Measurements from ENCODE around the gene ARHGEF11.

ARHGEF11 gene

GRCh38 chr1:156944848-156945247, 100.7 kb downstream of the ARHGEF11 start:
- no peak for DNase-seq (ENCODE audit: low read depth)
- H3K4me3 ChIP-seq (ENCODE audit: low read length): no peak overlapping the region
- TF ChIP-seq CTCF (IDR thresholded peaks at IDR 0.05; ENCODE audit: insufficient read depth, low read depth, low read length, missing control alignments): no peak

- no peak overlapping the region for H3K4me3 ChIP-seq (ENCODE audit: low read length)
- TF ChIP-seq CTCF (IDR thresholded peaks at IDR 0.05; ENCODE audit: insufficient read depth, low read depth, low read length, missing control alignments): no peak
- DNase-seq (ENCODE audit: low read depth): no peak
Observed at GRCh38 chr1:156944268-156944667, 101.3 kb downstream of the ARHGEF11 start.

GRCh38 chr1:156943756-156944155, 101.8 kb downstream of the ARHGEF11 start:
- no peak for DNase-seq (ENCODE audit: low read depth)
- TF ChIP-seq CTCF (IDR thresholded peaks at IDR 0.05; ENCODE audit: insufficient read depth, low read depth, low read length, missing control alignments): no peak
- no peak overlapping the region for H3K4me3 ChIP-seq (ENCODE audit: low read length)

GRCh38 chr1:156942576-156942975, 103.0 kb downstream of the ARHGEF11 start:
- H3K4me3 ChIP-seq (ENCODE audit: low read length): no peak overlapping the region
- DNase-seq (ENCODE audit: low read depth): no peak
- TF ChIP-seq CTCF (IDR thresholded peaks at IDR 0.05; ENCODE audit: insufficient read depth, low read depth, low read length, missing control alignments): no peak

GRCh38 chr1:156942176-156942575, 103.4 kb downstream of the ARHGEF11 start:
- no peak for DNase-seq (ENCODE audit: low read depth)
- no peak for TF ChIP-seq CTCF (IDR thresholded peaks at IDR 0.05; ENCODE audit: insufficient read depth, low read depth, low read length, missing control alignments)
- no peak overlapping the region for H3K4me3 ChIP-seq (ENCODE audit: low read length)

GRCh38 chr1:156941675-156942074, 103.9 kb downstream of the ARHGEF11 start:
- no peak overlapping the region for H3K4me3 ChIP-seq (ENCODE audit: low read length)
- DNase-seq (ENCODE audit: low read depth): no peak
- TF ChIP-seq CTCF (IDR thresholded peaks at IDR 0.05; ENCODE audit: insufficient read depth, low read depth, low read length, missing control alignments): no peak

- DNase-seq (ENCODE audit: low read depth): no peak
- TF ChIP-seq CTCF (IDR thresholded peaks at IDR 0.05; ENCODE audit: insufficient read depth, low read depth, low read length, missing control alignments): no peak
- no peak overlapping the region for H3K4me3 ChIP-seq (ENCODE audit: low read length)
Observed at GRCh38 chr1:156939786-156940334, 105.7 kb downstream of the ARHGEF11 start.

Data from epithelial cell of esophagus (primary cell).